Fibroblast of lung (primary cell): Measurements from ENCODE around the gene NUDT13. TPM values are rescaled to one million over a fixed set of nuclear protein-coding genes. Genes with fewer than 3 reads are reported as not detected.
"Not testable (repeated sequence)": the region's sequence is repeated elsewhere in the genome, so short reads cannot be mapped to it uniquely, and the experiment has no call there.

Experiments used
- DNase-seq, 2 donors: peaks; one replicate each; pipeline versions ENCODE4 v3.0.0 to v3.0.0-alpha.2; 2010; ENCODE audit warnings: low read depth in 2 of 2
- H2AFZ ChIP-seq: 2 replicates; pipeline ENCODE4 v1.5.1; 2012; ENCODE audit warnings: low read length, control low read depth, inconsistent platforms
- H3K27ac ChIP-seq: 2 replicates; pipeline ENCODE4 v1.5.1; 2011; ENCODE audit warnings: low read length, control low read depth; ENCODE audit not compliant: insufficient read depth
- H3K27me3 ChIP-seq: 2 replicates; pipeline ENCODE4 v1.5.1; 2011; ENCODE audit warnings: mild to moderate bottlenecking, low read length; ENCODE audit not compliant: control insufficient read depth, insufficient read depth
- H3K36me3 ChIP-seq: 2 replicates; pipeline ENCODE4 v1.5.1; 2011; ENCODE audit warnings: low read length; ENCODE audit not compliant: control insufficient read depth, insufficient read depth
- H3K4me1 ChIP-seq: 2 replicates; pipeline ENCODE4 v1.5.1; 2011; ENCODE audit warnings: low read length; ENCODE audit not compliant: control insufficient read depth, insufficient read depth; ENCODE audit errors: extremely low read depth
- H3K4me2 ChIP-seq: 2 replicates; pipeline ENCODE4 v1.5.1; 2011; ENCODE audit warnings: low read length, control low read depth; ENCODE audit not compliant: insufficient read depth; ENCODE audit errors: extremely low read depth
- H3K4me3 ChIP-seq, 4 experiments: fragments of 200-600 bp in 1 of 4; sonication (generic) in 1 of 4; replicated peaks in 1 of 4; 2 replicates each; pipeline ENCODE4 v1.5.1; 2011 to 2016; ENCODE audit warnings: low read length in 4 of 4, low read depth in 3 of 4, mild to moderate bottlenecking in 3 of 4, control low read depth in 2 of 4, inconsistent platforms in 1 of 4, mixed read lengths in 1 of 4; ENCODE audit not compliant: insufficient read depth in 1 of 4; ENCODE audit errors: control extremely low read depth in 1 of 4
- H3K79me2 ChIP-seq: 2 replicates; pipeline ENCODE4 v1.5.1; 2012; ENCODE audit warnings: mild to moderate bottlenecking, low read length, inconsistent platforms; ENCODE audit not compliant: control insufficient read depth, insufficient read depth
- H3K9ac ChIP-seq: 2 replicates; pipeline ENCODE4 v1.5.1; 2011; ENCODE audit warnings: mild to moderate bottlenecking, low read length, control low read depth; ENCODE audit not compliant: insufficient read depth
- H3K9me3 ChIP-seq: 2 replicates; pipeline ENCODE4 v1.5.1; 2012; ENCODE audit warnings: low read depth, low read length; ENCODE audit not compliant: control insufficient read depth, insufficient read depth
- H4K20me1 ChIP-seq: 2 replicates; pipeline ENCODE4 v1.5.1; 2011; ENCODE audit warnings: low read length; ENCODE audit not compliant: control insufficient read depth, insufficient read depth; ENCODE audit errors: extremely low read depth
- CTCF ChIP-seq, 2 donors: IDR thresholded peaks in 1 of 2; conservative IDR thresholded peaks in 1 of 2; 1 replicate in 1 of 2; 2 replicates in 1 of 2; pipeline ENCODE4 v1.5.1; 2011 to 2012; ENCODE audit warnings: low read length in 2 of 2, control low read depth in 1 of 2, inconsistent platforms in 1 of 2, low read depth in 1 of 2, mild to moderate bottlenecking in 1 of 2
- EZH2 ChIP-seq: IDR thresholded peaks from 2 replicates; pipeline ENCODE4 v1.5.1; 2012; ENCODE audit warnings: low read length, control low read depth, mild to moderate bottlenecking; ENCODE audit errors: missing control alignments
- polyA plus RNA-seq, 2 donors: library from polyadenylated mRNA; depleted of rRNA in 1 of 2; stranded (reverse) in 1 of 2; unstranded in 1 of 2; fragments of >200 nt; gene quantifications; 2 replicates each; pipeline ENCODE4 v1.2.1, GENCODE V29; 2011 to 2012; ENCODE audit warnings: missing spikeins in 1 of 2
- total RNA-seq: library from RNA; depleted of rRNA; stranded (reverse); fragments of >200 nt; gene quantifications from 2 replicates; pipeline ENCODE4 v1.2.1, GENCODE V29; 2014

Gene NUDT13
- total and polyA plus RNA-seq, 2 donors (not counting 1 experiment from before 2014, with no cell fraction given) = 1.8 to 2.1 TPM

- no peak for DNase-seq
- H3K9me3 ChIP-seq = no peaks in the 10 kb centered on the region
Observed at GRCh38 chr10:73139251-73139650, 29.0 kb downstream of the NUDT13 start.

DNA sequence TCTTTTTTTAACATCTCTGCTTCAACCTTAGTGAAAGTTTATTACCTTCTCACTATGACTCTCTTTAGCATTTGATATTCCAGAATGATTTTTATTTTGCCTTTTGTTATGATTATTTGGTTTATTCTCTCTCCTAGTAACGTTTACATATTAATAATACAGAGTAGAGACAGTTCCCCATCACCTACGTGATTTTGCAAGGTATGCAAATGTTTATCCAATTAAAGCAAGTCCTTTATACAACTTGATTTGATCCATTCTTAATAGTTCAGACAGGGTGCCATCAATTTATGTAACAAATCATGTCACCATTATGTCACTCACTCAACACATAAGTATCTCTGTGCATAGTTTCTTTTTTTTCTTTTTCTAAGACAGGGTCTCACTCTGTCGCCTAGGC lies 31.3 kb downstream of the NUDT13 start:
- Histone ChIP-seq H3K36me3 (peaks cover 6% of the 10 kb centered on the region), H3K4me2 (no peak overlapping the region), H3K4me1 (no peaks in the 10 kb centered on the region), H2AFZ (no peak overlapping the region), H3K27ac (no peak overlapping the region), H3K79me2 (no peaks in the 10 kb centered on the region), H3K9me3 (no peaks in the 10 kb centered on the region), H3K4me3 (no peak overlapping the region), H4K20me1 (no peaks in the 10 kb centered on the region), H3K27me3 (no peaks in the 10 kb centered on the region), H3K9ac (no peak overlapping the region)
- no peak for TF ChIP-seq CTCF (conservative IDR thresholded peaks at IDR 0.05 in 1 of 2, IDR thresholded peaks at IDR 0.05 in 1 of 2; ENCODE audit: low read depth in 1 of 2, low read length in 2 of 2)
- TF ChIP-seq EZH2 = no peak
- DNase-seq = no peak

More at GRCh38 chr10:73139251-73139650, 29.0 kb downstream of the NUDT13 start:
- no peaks in the 10 kb centered on the region for H4K20me1 ChIP-seq
- TF ChIP-seq CTCF (conservative IDR thresholded peaks at IDR 0.05 in 1 of 2, IDR thresholded peaks at IDR 0.05 in 1 of 2; ENCODE audit: low read depth in 1 of 2, low read length in 2 of 2) = no peak
- TF ChIP-seq EZH2 = no peak
- no peak overlapping the region for H3K4me3 ChIP-seq
- no peaks in the 10 kb centered on the region for H3K27me3 ChIP-seq
- no peak overlapping the region for H3K4me2 ChIP-seq
- no peak overlapping the region for H3K27ac ChIP-seq
- no peaks in the 10 kb centered on the region for H3K4me1 ChIP-seq
- H3K9ac ChIP-seq = no peak overlapping the region
- no peaks in the 10 kb centered on the region for H3K79me2 ChIP-seq
- H3K36me3 ChIP-seq = peaks cover 6% of the 10 kb centered on the region
- H2AFZ ChIP-seq = no peak overlapping the region

DNA sequence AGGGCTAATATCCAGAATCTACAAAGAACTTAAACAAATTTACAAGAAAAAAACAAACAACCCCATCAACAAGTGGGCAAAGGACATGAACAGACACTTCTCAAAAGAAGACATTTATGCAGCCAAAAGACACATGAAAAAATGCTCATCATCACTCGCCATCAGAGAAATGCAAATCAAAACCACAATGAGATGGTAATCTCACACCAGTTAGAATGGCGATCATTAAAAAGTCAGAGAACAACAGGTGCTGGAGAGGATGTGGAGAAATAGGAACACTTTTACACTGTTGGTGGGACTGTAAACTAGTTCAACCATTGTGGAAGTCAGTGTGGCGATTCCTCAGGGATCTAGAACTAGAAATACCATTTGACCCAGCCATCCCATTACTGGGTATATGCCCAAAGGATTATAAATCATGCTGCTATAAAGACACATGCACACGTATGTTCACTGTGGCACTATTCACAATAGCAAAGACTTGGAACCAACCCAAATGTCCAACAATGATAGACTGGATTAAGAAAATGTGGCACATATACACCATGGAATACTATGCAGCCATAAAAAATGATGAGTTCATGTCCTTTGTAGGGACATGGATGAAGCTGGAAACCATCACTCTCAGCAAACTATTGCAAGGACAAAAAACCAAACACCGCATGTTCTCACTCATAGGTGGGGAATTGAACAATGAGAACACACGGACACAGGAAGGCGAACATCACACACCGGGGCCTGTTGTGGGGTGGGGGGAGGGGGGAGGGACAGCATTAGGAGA lies 40.6 kb downstream of the NUDT13 start:
- H3K4me1 ChIP-seq, DNase-seq, H3K9me3 ChIP-seq, H3K27ac ChIP-seq, H4K20me1 ChIP-seq, H3K9ac ChIP-seq, H3K4me3 ChIP-seq, H3K4me2 ChIP-seq, H2AFZ ChIP-seq, H3K27me3 ChIP-seq, H3K79me2 ChIP-seq: not testable (repeated sequence)
- H3K36me3 ChIP-seq = peaks cover 12% of the 10 kb centered on the region
